HG02623 (cell line): Measurements from ENCODE around the gene RFX4.
"Not testable (repeated sequence)": the region's sequence is repeated elsewhere in the genome, so short reads cannot be mapped to it uniquely, and the experiment has no call there.

ENCODE experiments used
- ATAC-seq: cut with Tn5 transposase; IDR thresholded peaks from one replicate; pipeline ENCODE4 v1.9.1; 2021; ENCODE audit warnings: moderate library complexity; ENCODE audit not compliant: unreplicated experiment

RFX4 gene

GRCh38 chr12:106590601-106591000 lies 7.8 kb downstream of the RFX4 start:
- no peak for ATAC-seq

GRCh38 chr12:106594447-106594846 lies 11.6 kb downstream of the RFX4 start:
- ATAC-seq, result no peak

- no peak for ATAC-seq
These were observed 12.5 kb downstream of the RFX4 start for GRCh38 chr12:106595268-106595667.

GRCh38 chr12:106598003-106598402 lies 15.2 kb downstream of the RFX4 start:
- ATAC-seq, result no peak

- ATAC-seq, result no peak
These were observed 16.5 kb downstream of the RFX4 start for GRCh38 chr12:106599302-106599701.

- no peak for ATAC-seq
These were observed 17.7 kb downstream of the RFX4 start for GRCh38 chr12:106600503-106600902.

- no peak for ATAC-seq
These were observed 18.2 kb downstream of the RFX4 start for GRCh38 chr12:106601031-106601430.

GRCh38 chr12:106601496-106601895 lies 18.7 kb downstream of the RFX4 start:
- ATAC-seq, result no peak

GRCh38 chr12:106602076-106602475 lies 19.3 kb downstream of the RFX4 start:
- ATAC-seq, result no peak

- ATAC-seq, result no peak
These were observed 22.4 kb downstream of the RFX4 start for GRCh38 chr12:106605254-106605653.

- ATAC-seq, result not testable (repeated sequence)
These were observed 37.8 kb downstream of the RFX4 start for GRCh38 chr12:106620588-106620987.

- ATAC-seq, result no peak
These were observed 43.2 kb downstream of the RFX4 start for GRCh38 chr12:106625976-106626375.

GRCh38 chr12:106629797-106630659 lies 47.2 kb downstream of the RFX4 start:
- ATAC-seq, result no peak

GRCh38 chr12:106631150-106631549 lies 48.3 kb downstream of the RFX4 start:
- no peak for ATAC-seq

GRCh38 chr12:106631797-106632196 lies 49.0 kb downstream of the RFX4 start:
- ATAC-seq, result no peak

GRCh38 chr12:106632797-106633450 lies 50.1 kb downstream of the RFX4 start:
- no peak for ATAC-seq

- no peak for ATAC-seq
These were observed 50.6 kb downstream of the RFX4 start for GRCh38 chr12:106633451-106633823.

GRCh38 chr12:106634206-106634605 lies 51.4 kb downstream of the RFX4 start:
- ATAC-seq, result no peak

- ATAC-seq, result no peak
These were observed 60.2 kb downstream of the RFX4 start for GRCh38 chr12:106643000-106643399.

GRCh38 chr12:106644335-106645073 lies 61.7 kb downstream of the RFX4 start:
- ATAC-seq, result no peak

GRCh38 chr12:106645074-106645421 lies 62.2 kb downstream of the RFX4 start:
- no peak for ATAC-seq
